ENCODE results near the gene TFDP3.

Gene TFDP3, protein sequence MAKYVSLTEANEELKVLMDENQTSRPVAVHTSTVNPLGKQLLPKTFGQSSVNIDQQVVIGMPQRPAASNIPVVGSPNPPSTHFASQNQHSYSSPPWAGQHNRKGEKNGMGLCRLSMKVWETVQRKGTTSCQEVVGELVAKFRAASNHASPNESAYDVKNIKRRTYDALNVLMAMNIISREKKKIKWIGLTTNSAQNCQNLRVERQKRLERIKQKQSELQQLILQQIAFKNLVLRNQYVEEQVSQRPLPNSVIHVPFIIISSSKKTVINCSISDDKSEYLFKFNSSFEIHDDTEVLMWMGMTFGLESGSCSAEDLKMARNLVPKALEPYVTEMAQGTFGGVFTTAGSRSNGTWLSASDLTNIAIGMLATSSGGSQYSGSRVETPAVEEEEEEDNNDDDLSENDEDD

DNA sequence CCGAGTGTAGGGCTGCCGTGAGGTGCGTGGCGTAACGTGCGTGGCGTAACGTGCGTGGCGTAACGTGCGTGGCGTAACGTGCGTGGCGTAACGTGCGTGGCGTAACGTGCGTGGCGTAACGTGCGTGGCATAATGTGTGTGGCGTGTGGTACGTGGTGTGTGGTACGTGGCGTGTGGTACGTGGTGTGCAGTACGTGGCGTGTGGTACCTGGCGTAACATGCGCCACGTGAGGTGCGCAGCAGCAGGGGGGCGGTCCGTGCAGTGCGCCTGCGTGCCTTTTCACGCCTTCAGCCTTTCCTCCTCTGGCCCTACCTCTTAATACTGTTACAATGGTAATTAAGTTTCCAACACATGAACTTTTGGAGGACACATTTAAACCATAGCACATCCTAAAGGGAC is at the start of gene TFDP3:
TSS of gene TFDP3 (minus strand) at position 26 of the 400 bp plus-strand sequence. CDS start 95 bp downstream, outside the sequence.
- no peak for DNase-seq

DNA sequence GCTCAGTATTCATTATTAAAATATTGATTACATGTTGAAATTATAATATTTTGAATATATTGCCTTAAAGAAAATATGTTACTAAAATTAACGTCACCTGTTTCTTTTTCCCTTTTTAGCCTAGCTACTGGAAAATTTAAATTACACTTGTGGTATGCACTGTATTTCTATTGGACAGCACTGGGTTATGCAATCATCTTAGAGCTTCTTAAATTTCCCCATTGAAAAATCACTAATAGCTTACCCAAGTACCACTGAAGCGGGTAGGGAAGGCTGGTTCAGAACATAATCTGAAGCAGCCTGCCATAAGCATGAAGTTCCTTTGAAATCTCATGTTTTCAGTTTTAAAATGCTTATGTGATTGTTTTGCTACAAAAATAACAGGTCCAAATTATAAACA is 49.5 kb upstream of the TFDP3 start:
- DNase-seq = no peak

DNA sequence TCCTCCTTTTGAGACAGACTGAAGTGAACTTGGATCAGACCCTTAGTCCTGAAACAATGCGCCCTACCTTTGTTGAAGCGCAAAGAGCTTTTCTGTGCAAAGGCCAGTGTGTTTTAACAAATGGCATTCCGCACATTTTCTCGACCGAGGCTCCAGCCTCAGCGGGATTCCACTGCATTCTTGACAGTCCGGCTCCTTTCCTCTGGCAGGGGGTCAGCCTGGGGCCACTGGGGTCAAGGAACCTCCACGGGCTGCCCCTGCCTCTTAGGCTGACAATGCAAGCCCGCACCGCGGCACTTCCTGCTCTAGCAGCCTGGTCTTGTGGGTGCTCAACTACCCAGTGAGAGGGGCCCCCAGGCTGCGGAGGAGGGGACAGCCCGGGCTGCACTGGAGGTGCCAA is 47.2 kb upstream of the TFDP3 start:
- DNase-seq = no peak

DNA sequence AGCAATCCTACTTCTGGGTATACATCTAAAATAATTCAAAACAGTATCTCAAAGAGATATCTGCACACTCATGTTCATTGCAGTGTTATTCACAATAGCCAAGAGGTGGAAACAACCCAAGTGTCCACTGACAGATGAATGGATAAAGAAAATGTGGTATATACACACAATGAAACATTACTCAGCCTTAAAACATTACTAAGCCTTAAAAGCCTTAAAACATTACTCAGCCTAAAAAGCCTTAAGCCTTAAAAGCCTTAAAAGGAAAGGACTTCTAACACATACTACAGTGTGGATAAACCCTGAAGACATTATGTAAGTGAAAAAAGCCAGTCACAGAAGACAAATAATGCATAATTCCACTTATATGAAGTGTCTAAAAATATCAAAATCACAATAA is 40.3 kb upstream of the TFDP3 start:
- DNase-seq = no peak

DNA sequence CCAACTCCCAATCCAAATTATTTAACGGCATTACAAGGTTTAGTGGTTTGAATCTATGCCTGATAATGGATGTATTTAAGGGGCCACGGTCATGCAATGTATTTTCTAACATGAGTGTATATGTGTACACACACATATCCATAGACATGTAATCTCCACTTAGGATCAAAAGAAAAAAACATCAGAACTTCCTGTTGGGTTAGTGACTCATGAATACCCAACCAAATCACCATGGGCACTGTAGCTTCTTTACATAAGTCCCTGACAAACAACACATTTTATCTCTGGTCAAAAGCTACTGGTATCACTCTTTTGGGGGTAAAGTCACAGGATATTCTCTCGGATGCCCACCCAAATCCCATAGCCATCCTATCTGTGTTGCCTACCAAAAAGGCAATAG is 36.5 kb upstream of the TFDP3 start:
- DNase-seq = no peak

DNA sequence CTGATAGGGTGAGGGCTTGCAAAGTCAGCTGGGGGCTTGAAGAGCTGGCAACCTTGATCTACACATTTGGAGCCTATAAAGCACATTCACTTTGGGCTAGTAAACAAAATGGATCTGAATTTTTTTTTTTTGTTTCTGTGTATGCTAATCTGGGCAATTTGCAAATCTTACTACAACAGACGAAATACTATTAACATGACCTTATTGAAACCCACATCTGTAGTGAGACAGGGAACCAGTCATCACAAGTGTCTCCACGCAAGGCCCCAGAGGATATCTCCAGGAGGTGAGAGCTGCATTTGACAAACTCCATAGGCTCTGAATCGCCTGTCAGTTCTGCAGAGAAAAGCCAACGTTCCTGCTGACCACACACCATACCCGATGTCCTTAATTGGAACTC is 33.0 kb upstream of the TFDP3 start:
- no peak for DNase-seq

DNA sequence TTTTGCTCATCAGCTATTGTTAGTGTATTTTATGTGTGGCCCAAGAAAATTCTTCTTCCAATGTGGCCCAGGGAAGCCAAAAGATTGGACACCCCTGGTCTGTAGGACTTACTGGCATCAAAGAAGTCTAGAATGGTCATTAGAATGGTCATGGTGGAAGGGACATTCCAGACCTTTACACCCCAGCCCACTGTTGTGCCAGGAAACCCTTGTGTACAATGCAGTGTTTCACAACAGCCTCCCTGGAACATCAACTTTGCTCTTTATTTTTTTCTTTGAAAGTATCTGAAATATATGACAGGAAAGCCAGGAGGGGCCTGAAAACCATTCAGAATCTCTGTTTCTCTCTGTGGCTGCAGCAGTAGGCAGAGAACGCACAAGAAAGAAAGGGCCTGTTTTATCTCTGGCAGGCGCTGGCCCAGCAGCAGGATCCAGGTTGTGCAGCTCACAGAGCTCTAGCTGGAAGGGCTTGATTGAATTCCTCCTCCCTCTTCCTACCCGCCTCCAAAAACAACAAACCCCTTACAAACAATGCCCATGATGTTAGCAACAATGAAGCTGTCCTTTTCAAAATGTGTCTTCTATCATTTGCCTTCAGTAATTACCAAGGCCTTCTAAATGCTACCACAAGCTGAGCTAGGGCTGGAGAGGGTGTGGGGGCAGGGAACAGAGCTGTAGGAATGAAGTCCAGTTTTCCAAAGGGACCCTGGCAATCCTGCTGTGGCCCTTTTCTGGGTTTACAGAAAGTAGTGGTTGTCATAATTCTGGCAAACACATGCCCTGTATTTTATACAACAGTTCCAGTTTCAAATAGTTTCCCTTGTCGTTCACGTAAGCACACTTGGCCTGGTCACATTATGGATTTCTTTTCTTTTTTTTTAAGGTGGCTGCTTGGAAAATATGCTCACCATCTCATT is 32.3 kb upstream of the TFDP3 start:
- no peak for DNase-seq

DNA sequence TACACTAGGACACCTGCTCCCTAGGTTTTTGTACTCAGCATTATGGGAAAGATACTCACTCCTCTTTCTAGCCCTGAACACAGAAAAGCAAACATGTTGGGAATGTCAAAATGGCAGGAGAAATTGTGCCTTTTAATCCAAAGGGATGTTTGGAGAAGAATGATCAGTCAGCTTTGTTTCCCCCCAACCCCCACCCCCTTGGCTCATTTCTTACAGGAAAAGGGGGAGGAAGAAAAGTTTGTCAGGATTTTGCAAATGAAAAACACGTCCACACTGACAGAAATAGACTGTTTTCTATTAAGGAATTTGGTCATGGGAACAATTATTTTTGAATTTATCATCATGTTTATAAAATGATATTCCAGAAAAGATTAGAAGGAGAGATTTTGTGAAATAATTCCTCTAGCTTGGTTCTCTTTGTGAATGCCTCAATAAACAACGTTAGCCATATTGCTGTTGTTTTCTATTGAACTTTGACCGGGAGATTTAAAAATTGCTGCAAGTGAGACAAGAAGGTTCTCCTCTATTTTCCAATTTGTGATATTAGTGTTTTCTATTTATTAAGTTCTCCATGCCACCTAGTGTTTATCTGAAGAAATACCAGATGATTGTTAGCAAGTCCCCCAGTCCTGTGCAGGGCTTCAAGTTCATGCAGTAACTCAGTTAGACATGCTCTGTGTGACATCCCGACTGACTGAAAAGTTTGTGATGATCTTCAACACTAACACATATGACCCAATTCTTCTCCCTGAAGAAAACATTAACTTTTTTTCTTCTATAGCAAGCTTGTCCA is 31.3 kb upstream of the TFDP3 start:
- DNase-seq = no peak

DNA sequence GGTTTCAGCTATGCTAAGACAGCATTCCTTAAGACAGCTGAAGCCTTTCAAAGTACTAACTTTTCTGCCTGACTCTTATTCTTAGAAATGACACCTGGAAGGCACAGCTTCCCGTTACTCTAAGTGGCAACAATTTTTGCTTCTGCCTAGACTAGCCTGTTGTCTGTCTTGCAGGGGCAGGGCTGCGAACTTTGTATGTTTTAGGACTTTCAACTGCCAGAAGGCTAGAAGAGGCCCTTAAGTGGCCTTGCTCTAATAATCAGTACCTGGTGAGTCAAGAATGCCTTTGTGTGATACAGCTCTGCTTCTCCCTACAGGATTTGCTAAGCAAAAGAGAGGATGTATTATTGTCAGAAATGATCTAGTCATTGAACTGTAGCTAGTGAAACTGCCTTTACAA is 30.0 kb upstream of the TFDP3 start:
- DNase-seq = no peak

DNA sequence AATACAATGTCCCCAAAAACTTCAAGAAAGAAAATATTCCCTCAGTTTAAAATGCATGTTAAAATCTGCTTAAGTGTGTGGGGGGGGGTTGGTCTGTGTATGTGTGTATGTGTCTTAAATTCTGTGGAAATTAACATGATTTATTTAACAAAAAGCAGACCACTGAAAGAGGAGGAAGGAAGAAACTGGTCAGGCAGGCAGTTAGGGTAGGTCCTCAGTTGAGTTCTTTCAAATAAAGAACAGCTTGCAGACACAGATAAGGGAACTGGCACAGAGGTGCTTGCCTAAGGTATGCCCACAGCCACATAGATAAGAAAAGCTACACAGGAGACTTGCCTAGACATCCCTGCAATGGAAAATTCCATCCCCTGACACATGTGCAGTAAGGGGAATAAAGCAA is 28.8 kb upstream of the TFDP3 start:
- no peak for DNase-seq

DNA sequence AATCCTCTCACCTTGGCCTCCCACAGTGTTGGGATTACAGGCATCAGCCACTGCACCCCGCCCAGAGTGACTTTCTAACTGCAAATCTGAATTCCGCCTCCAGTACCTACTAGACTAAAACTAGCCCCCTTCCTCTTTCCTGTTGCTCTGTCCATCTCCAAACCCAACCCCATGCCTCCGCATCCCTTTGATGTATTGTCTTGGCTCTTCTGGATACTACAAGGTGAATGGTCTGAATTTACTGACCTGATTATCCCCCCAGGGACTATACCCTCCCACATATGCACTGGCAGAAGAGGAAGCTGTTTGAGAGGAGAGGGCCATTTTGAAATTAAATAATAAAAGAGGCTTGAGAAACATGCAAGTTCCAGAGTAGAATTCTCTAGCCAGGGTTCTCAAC is 17.7 kb upstream of the TFDP3 start:
- no peak for DNase-seq

DNA sequence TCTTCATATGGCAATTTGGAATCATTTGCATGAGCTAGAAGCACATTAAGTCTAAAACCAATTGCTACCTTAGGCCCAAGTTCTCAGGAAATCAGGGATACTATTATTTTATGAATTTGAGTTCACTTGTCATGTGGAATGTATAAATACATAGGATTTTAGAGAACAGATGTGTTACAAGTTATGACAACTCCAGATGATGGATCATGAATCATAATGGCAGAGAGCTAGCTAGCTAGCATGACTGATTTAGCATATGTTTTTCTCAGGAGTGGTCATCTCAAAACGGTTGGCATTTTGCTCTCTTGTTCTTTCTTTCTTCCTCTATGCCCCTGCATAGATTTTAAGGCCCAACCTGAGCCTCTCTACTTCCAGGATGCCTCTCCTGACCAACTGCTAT is 14.2 kb upstream of the TFDP3 start:
- no peak for DNase-seq

DNA sequence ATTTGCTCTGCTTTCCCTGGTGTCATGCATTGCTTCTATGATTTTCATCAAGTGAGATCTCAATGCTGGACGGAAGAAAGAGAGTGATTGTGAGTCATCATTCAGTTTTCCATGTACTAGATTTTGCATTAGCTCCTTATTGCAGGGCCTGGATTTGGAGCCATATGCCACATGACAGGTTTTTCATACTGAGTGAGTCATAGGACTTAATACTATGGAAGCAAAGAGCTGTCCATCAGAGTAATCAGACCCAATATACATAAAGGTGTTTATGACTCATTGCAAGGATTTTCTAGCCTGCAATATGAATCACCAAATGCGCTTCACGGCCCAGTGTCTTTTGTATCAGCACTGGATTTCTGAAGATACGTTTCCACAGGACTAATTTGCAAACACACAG is 11.2 kb upstream of the TFDP3 start:
- DNase-seq = no peak

DNA sequence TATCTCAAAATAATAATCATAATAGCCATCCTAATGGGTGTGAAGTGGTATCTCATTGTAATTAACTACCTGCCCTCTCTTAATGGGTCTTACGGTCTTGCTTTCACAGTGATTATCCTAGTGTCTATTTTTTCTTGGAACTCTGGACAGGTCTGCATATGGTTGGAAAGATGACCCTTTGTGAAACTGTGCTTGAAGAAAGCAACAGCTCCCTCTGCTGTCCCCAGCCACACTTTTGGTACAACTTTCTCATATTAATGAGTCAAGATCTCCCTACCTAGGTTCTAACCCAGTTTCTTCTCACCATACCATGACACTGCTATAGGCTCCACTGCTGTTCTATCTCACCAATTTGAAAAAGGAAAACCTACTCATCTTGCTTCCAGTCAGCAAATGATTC is 2.4 kb downstream of the TFDP3 start:
- peak; percentile 19 for DNase-seq

DNA sequence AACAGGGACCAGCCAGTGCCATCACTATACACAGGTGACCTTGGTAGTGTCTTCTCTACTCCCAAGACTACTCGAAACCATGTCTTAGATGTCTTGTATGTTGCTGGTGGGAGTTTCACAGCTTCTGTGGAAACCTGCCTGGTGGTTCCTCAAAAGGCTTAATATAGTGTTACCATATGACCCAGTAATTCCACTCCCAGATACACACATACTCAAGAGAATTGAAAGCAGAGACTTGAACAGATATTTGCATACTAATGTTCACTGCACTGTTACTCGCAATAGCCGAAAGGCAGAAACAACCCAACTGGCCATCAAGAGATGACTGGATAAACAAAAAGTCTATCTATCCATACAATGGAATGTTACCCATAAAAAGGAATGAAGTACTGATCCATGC is 3.1 kb downstream of the TFDP3 start:
- no peak for DNase-seq

DNA sequence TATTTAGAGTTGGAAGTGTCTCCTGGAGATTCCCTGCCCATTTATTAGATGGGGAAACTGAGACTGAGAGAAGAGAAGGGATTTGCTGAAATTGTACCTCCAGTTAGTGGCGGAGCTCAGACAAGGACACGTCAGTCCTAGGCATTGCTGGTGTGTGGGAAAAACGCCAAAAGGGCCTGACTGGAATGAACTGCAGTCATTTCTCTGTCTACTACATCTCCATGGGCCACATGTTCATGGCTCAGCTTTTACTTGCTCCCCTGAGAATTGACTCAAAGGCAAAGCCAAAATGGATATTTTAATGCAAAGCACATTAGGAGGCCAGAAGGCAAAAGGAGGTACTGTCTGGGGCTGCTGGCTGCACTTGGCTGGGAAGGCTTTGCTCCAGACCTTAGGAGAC is 3.9 kb downstream of the TFDP3 start:
- DNase-seq = no peak

DNA sequence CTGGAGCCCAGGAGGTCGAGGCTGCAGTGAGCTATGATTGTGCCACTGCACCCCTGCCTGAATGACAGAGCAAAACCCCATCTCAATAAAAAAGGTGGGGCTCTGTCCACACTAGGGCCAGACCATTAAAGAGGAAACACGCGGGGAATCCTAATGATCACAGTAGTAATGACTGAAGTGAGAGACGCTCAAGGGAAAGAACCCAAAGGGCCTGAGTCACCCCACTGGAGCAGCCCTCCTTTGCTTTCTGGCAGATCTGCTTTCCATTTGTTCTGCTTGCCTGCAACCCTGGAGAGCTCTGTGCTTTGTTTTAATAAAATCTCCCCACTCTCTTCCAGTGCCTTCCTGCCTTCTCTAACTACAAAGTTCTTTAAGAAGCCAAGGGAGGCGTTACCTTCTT is 5.0 kb downstream of the TFDP3 start:
- DNase-seq = no peak

DNA sequence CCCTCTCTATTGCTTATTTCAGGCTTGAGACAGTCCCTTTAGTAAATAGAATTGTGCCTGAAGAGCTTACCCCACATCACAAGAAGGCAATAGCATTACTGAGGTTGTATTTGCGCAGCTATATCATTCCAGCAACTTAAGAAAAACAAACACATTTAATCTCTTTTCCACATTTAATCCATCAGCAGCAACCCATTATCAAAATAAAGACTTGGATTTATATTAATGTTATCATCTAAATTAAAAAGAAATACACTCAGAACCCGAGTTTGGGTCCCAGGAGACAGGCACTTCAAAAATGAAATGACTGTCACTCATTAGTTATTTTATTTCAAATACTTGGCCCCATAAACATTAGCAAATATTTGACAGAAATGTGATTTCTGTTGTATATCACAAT is 10.4 kb downstream of the TFDP3 start:
- no peak for DNase-seq

DNA sequence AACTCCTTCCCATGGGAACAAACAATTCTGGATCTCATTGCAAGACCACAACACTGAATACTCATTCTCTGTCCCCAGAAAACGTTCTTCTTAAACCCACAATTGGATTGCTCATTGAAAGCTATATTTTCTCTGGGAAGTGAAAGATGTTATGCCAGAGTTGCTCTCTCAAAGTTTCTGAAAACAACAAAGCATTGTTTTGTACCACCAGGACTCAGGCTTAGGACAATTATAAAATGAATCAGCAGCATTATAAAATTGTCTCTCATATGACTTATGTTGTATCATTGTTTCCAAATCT is 26.5 kb downstream of the TFDP3 start:
- no peak for DNase-seq

DNA sequence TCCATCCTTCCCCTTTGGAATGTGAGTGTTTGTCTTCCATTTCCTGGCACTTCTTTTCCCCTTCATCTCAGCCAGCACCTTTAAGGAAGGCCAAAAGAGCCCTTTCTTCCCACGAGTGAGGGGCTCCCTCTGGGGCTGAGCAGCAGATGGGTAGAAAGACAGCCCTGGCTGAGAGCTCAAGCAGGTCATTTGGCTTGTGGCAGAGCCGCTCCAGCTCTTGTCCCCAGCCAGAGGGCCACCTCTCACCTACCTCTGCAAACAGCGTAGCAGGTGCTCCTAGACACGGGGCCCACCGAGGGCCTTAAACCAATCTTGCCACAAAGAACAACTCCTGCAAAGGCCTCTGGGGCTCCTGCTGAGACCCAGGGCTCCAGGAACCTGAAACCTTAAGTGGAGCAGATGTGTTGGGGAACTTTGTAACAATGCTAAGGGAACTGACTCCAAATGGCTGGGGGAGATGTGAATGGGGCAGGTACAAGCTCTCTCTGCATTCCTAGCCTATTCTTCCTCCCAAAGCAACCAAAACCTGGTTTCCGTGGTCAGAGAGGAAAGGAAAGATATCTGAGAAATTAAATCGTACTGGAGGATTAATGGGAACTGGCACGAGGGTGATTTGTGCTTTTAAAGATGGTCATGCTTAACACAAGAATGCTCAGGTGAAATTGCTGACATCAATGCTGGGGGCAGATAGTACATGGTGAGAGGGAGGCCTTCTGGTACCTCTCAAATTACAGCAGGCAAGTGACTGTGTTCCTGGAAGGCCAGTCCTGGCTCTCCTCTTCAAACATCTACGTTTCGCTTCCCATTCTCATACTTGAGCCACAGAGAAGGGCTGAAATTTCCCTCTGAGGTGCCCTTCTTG is 27.0 kb downstream of the TFDP3 start:
- no peak for DNase-seq

DNA sequence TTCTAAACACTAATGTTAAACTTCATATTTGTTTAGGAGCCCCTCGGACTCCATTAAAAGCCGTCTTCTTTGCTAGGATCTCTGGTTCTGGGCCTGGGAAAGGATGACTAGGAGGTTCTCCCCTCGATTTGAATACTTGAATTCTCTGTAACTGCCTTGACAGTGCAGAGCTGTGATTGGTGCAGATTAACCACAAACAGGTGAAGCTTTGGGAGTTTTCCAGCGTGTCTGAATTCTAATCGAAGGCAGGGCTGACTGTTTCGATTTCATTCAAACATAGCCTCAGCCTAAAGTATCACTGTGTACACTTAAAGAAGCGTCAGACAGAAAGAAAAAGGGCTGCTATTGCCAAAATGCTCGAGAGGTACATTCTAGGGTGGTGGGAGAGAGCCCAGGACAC is 29.0 kb downstream of the TFDP3 start:
- no peak for DNase-seq

DNA sequence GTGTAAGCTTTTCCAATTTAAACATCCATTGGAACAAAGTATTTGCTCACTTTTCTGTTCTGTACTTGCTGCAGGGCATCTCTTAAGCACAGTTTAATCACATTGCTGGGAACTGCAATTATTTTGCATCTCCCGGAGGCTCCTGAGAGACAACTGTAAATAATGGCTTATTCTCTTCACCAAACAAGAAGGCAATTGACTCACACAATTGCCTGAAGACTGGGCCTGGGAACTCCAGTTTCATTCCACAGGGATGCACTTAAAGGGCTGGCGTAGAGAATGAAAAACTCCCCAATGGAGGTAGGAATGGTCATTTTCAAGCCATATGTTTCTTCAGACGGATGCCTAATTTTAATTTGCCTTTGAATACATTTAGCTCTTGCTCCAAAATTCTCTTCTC is 29.5 kb downstream of the TFDP3 start:
- no peak for DNase-seq

DNA sequence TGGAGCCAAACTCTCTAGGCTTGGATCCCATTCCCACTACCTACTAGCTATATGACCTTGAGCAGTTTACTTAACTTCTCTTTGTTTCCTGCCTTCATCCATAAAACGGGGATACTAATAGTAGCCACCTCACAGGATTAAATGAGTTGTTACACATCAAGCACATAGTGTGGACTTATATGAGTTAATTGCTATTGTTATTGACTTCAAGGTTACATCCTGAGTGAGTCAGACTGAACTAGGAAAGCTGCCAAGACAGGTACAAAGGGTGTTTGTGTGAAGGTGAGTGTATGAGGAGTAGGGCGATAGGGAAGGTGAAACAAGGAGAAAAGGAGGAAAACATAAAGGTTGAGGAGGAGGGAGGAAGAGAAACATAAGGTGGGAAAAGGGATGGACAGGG is 32.2 kb downstream of the TFDP3 start:
- DNase-seq = no peak

All from NCI-H345 (cell line).